Globus pallidus (tissue), 1 donor: Measurements from ENCODE around the gene CCR5.
"Not testable (repeated sequence)": the region's sequence is repeated elsewhere in the genome, so short reads cannot be mapped to it uniquely, and the experiment has no call there.

Source experiments
- DNase-seq: peaks from one replicate; pipeline ENCODE4 v3.0.0-alpha.2; 2015; ENCODE audit warnings: low spot score

The CCR5 gene

GRCh38 chr3:46370839-46371518 lies at the start of gene CCR5:
Gene CCR5, plus strand, starts transcription at chr3:46370946. Its CDS starts 1,957 bp downstream, at chr3:46372903.
- DNase-seq, result no peak

- peak; percentile 41 for DNase-seq
Observed at GRCh38 chr3:46321461-46322104, 49.2 kb upstream of the CCR5 start.

- no peak for DNase-seq
Observed at GRCh38 chr3:46324036-46324435, 46.7 kb upstream of the CCR5 start.

- no peak for DNase-seq
Observed at GRCh38 chr3:46325645-46326300, 45.0 kb upstream of the CCR5 start.

- DNase-seq, result not testable (repeated sequence)
Observed at GRCh38 chr3:46330676-46331075, 40.1 kb upstream of the CCR5 start.

GRCh38 chr3:46334741-46335478 lies 35.8 kb upstream of the CCR5 start:
- DNase-seq, result no peak

- no peak for DNase-seq
Observed at GRCh38 chr3:46335541-46335940, 35.2 kb upstream of the CCR5 start.

- no peak for DNase-seq
Observed at GRCh38 chr3:46337911-46338310, 32.8 kb upstream of the CCR5 start.

- no peak for DNase-seq
Observed at GRCh38 chr3:46338840-46339239, 31.9 kb upstream of the CCR5 start.

GRCh38 chr3:46344476-46344875 lies 26.3 kb upstream of the CCR5 start:
- no peak for DNase-seq

- no peak for DNase-seq
Observed at GRCh38 chr3:46348823-46349482, 21.8 kb upstream of the CCR5 start.

GRCh38 chr3:46349484-46350261 lies 21.1 kb upstream of the CCR5 start:
- no peak for DNase-seq

- no peak for DNase-seq
Observed at GRCh38 chr3:46350262-46350565, 20.5 kb upstream of the CCR5 start.

GRCh38 chr3:46351646-46352045 lies 19.1 kb upstream of the CCR5 start:
- no peak for DNase-seq

GRCh38 chr3:46353090-46353489 lies 17.7 kb upstream of the CCR5 start:
- no peak for DNase-seq

- no peak for DNase-seq
Observed at GRCh38 chr3:46353647-46354410, 16.9 kb upstream of the CCR5 start, which contains the start of gene CCR2. Gene CCR2, plus strand, starts transcription at chr3:46354111. Its CDS starts 3,417 bp downstream, at chr3:46357528.

- no peak for DNase-seq
Observed at GRCh38 chr3:46354478-46354877, 16.3 kb upstream of the CCR5 start.

GRCh38 chr3:46354984-46355383 lies 15.8 kb upstream of the CCR5 start:
- no peak for DNase-seq

- DNase-seq, result no peak
Observed at GRCh38 chr3:46356276-46356675, 14.5 kb upstream of the CCR5 start.

- DNase-seq, result no peak
Observed at GRCh38 chr3:46356909-46357308, 13.8 kb upstream of the CCR5 start.

GRCh38 chr3:46358466-46358865 lies 12.3 kb upstream of the CCR5 start:
- DNase-seq, result no peak
